PC-9 (cell line): ENCODE results near the gene CRB2.

Source experiments
- EZH2 ChIP-seq: fragments of 200-600 bp; sonication (generic); IDR thresholded peaks from 2 replicates; pipeline ENCODE4 v1.8.0; 2017; ENCODE audit warnings: antibody characterized with exemption, low read depth
- TF ChIP-seq, protein P1 (sequence below): fragments of 200-600 bp; sonication (generic); conservative IDR thresholded peaks from 2 replicates; pipeline ENCODE4 v1.6.1; 2017; ENCODE audit warnings: mixed run types, antibody characterized with exemption, mild to moderate bottlenecking, moderate library complexity

DNA sequence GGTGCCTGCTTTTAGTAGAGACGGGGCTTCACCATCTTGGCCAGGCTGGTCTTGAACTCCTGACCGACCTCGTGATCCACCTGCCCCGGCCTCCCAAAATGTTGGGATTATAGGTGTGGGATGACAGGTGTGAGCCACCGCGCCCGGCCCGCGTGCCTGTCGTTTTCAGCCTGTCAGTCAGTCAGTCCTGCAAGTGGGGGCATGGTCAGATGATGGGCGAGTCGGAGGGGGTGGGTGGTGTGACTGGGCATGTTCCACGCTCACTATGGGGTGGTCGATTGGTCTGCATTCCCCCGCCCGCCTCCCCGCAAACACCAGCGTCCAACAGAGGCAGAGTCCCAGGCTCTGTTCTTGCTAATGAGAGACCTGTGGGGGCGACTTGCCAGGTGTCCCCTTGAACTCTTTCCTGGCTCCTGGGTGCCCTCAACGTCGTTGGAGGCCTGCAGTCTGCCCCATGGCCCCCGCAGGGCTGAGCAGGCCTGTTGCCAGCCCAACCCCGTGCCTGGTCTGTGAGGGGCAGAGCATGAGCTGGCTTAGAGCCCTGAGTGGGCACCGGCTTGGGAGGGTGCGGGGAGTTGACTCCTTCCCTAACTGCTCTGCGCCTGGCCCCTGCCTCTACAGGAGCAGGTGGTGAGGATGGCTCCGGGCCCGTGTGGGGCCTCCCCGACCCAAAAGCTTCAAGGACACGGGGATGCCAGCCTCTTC is 23.1 kb downstream of the CRB2 start:
- TF ChIP-seq, protein P1, sequence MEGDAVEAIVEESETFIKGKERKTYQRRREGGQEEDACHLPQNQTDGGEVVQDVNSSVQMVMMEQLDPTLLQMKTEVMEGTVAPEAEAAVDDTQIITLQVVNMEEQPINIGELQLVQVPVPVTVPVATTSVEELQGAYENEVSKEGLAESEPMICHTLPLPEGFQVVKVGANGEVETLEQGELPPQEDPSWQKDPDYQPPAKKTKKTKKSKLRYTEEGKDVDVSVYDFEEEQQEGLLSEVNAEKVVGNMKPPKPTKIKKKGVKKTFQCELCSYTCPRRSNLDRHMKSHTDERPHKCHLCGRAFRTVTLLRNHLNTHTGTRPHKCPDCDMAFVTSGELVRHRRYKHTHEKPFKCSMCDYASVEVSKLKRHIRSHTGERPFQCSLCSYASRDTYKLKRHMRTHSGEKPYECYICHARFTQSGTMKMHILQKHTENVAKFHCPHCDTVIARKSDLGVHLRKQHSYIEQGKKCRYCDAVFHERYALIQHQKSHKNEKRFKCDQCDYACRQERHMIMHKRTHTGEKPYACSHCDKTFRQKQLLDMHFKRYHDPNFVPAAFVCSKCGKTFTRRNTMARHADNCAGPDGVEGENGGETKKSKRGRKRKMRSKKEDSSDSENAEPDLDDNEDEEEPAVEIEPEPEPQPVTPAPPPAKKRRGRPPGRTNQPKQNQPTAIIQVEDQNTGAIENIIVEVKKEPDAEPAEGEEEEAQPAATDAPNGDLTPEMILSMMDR: no peak
- TF ChIP-seq EZH2: no peak
